GM10266 (cell line): ENCODE measurements around the gene SPATA3.

Experiments used
- DNase-seq: peaks from one replicate; pipeline ENCODE4 v3.0.0; 2012; ENCODE audit errors: extremely low spot score
- CTCF ChIP-seq: IDR thresholded peaks from 2 replicates; pipeline ENCODE4 v1.5.1; 2012; ENCODE audit warnings: mild to moderate bottlenecking, low read depth; ENCODE audit not compliant: control insufficient read depth, insufficient read depth; ENCODE audit errors: missing control alignments

Gene SPATA3

GRCh38 chr2:230995821-230996220, at the start of gene SPATA3:
Gene SPATA3 (plus strand): TSS chr2:230996121. CDS start chr2:230996234, 113 bp downstream.
- DNase-seq: no peak
- no peak for TF ChIP-seq CTCF

GRCh38 chr2:230946429-230947234, 49.3 kb upstream of the SPATA3 start:
- DNase-seq: no peak
- TF ChIP-seq CTCF: no peak

GRCh38 chr2:230947235-230947576, 48.7 kb upstream of the SPATA3 start:
- DNase-seq: no peak
- TF ChIP-seq CTCF: no peak

- no peak for DNase-seq
- no peak for TF ChIP-seq CTCF
These were observed 48.0 kb upstream of the SPATA3 start for GRCh38 chr2:230947908-230948365.

- TF ChIP-seq CTCF: no peak
- peak; percentile 63 for DNase-seq
These were observed 45.7 kb upstream of the SPATA3 start for GRCh38 chr2:230949966-230950873.

GRCh38 chr2:230950874-230951339, 45.0 kb upstream of the SPATA3 start:
- TF ChIP-seq CTCF: no peak
- no peak for DNase-seq

- no peak for DNase-seq
- no peak for TF ChIP-seq CTCF
These were observed 44.5 kb upstream of the SPATA3 start for GRCh38 chr2:230951396-230951795.
